GM21515 (cell line): ENCODE measurements around the gene LSM2.
"Not testable (repeated sequence)": the region's sequence is repeated elsewhere in the genome, so short reads cannot be mapped to it uniquely, and the experiment has no call there.

ENCODE experiments used
- ATAC-seq: cut with Tn5 transposase; IDR thresholded peaks from one replicate; pipeline ENCODE4 v1.9.1; 2021; ENCODE audit not compliant: unreplicated experiment

LSM2 gene

GRCh38 chr6:31806470-31807272 lies at the start of gene LSM2:
Gene LSM2, minus strand, starts transcription at chr6:31806966. Its CDS starts 209 bp downstream, at chr6:31806757.
- peak; percentile 86 for ATAC-seq

DNA sequence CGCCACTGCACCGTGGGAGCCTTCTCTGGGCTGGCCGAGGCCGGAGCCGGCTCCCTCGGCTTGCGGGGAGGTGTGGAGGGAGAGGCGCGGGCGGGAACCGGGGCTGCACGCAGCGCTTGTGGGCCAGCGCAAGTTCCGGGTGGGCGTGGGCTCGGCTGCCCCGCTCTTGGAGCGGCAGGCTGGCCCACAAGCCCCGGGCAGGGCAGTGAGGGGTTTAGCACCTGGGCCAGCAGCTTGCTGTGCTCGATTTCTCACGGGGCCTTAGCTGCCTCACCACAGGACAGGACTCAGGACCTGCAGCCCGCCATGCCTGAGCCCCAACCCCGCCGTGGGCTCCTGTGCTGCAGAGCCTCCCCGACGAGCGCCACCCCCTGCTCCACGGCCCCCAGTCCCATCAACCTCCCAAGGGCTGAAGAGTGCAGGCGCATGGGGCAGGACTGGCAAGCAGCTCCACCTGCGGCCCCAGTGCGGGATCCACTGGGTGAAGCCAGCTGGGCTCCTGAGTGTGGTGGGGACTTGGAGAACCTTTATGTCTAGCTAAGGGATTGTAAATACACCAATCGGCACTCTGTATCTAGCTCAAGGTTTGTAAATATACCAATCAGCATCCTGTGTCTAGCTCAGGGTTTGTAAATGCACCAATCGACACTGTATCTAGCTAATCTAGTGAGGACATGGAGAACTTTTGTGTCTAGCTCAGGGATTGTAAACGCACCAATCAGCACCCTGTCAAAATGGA lies 45.4 kb upstream of the LSM2 start:
- ATAC-seq: not testable (repeated sequence)

GRCh38 chr6:31851485-31851832 lies 44.7 kb upstream of the LSM2 start:
- no peak for ATAC-seq

- ATAC-seq: no peak
Observed at GRCh38 chr6:31850765-31851484, 44.2 kb upstream of the LSM2 start.

- no peak for ATAC-seq
Observed at GRCh38 chr6:31847276-31847978, 40.7 kb upstream of the LSM2 start.

DNA sequence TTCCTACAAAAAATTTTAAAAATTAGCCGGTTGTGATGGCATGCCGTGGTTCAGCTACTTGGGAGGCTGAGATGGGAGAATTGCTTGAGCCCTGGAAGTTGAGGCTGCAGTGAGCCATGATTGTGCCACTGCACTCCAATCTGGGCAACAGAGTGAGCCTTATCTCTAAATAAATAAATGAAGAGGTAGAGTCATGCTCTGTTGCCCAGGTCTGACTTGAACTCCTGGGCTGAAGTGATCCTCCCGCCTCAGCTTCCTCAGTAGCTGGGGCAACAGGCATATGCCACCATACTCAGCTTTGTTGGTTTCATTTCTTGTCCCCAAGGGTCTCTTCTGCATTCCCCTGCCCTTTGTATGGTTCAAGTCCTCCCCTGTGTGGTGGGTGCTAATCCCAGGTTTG lies 37.7 kb upstream of the LSM2 start:
- ATAC-seq: no peak

- no peak for ATAC-seq
Observed at GRCh38 chr6:31842053-31842452, 35.3 kb upstream of the LSM2 start.

- ATAC-seq: not testable (repeated sequence)
Observed at GRCh38 chr6:31839779-31840126, 33.0 kb upstream of the LSM2 start.

GRCh38 chr6:31838968-31839367 lies 32.2 kb upstream of the LSM2 start:
- ATAC-seq: no peak

DNA sequence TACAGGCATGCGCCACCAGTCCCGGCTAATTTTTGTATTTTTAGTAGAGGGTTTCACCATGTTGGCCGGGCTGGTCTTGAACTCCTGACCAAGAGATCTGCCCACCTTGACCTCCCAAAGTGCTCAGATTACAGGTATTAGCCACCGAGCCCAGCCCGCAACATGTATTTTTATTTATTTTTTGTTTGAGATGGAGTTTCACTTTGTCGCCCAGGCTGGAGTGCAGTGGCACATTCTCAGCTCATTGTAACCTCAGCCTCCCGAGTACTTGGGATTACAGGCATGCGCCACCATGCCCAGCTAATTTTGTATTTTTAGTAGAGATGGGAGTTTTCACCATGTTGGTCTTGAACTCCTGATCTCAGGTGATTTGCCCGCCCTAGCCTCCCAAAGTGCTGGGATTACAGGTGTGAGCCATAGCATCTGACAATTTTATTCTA lies 31.4 kb upstream of the LSM2 start:
- not testable (repeated sequence) for ATAC-seq

GRCh38 chr6:31837369-31838113 lies 30.8 kb upstream of the LSM2 start:
- no peak for ATAC-seq

GRCh38 chr6:31836474-31837368 lies 30.0 kb upstream of the LSM2 start:
- ATAC-seq: no peak

DNA sequence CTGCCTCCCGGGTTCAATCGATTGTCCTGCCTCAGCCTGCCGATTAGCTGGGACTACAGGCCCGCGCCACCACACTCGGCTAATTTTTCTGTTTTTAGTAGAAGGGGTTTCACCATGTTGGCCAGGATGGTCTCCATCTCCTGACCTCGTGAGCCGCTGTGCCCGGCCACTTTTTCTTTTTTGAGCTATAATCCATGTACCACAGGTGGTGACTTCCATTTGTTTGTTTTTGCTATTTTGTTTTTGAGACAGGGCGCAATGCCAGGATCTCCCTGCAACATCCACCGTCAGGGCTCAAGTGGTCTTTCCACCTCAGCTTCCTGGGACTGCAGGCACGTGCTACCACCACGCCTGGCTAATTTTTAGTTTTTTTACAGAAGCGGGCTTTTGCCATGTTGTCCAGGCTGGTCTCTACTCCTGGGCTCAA lies 29.3 kb upstream of the LSM2 start:
- no peak for ATAC-seq

DNA sequence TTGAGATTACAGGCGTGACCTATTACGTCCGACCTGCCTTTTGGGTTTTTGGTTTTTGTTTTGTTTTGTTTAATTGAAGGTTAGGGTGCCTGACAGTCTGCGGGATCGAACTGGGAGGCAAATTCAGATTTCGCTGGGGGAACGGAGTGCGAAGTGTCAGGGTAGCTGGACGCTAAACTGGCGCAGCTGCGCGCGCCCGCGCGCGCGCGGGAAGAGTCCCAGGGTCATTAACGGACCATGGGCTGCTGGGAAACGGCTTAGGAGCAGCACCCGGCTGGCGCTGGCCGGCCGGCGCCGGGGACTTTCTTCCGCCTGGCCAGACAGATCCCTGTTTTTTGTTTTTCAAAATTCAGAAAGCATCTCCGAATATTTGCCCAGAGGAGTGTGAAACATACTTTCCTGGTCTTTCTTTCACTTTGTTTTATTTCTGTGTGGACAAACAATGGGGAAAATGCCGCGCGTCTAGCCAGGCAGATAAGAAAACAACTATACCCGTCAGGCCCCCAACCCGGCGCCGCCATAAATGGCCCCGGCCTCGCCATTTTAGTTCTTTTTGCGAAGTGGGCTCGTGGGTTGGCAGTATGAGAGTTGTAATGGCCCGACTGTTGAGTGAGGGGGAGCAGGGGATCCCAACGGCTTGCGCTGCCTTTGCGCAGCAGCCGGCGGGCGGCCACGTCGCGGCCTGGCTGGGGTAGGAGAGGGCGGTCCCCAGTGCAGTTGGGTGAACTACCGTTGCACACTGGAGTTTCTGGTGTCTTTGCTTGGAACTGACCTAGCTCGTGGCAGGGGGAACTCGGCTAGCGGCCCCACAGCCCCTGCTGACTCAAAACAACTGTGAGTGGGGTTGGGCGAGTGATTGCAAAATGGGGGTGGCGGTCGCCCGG lies 27.8 kb upstream of the LSM2 start:
- peak; percentile 43 for ATAC-seq

- no peak for ATAC-seq
Observed at GRCh38 chr6:31831350-31832215, 24.8 kb upstream of the LSM2 start.

GRCh38 chr6:31830886-31831335 lies 24.1 kb upstream of the LSM2 start:
- no peak for ATAC-seq

DNA sequence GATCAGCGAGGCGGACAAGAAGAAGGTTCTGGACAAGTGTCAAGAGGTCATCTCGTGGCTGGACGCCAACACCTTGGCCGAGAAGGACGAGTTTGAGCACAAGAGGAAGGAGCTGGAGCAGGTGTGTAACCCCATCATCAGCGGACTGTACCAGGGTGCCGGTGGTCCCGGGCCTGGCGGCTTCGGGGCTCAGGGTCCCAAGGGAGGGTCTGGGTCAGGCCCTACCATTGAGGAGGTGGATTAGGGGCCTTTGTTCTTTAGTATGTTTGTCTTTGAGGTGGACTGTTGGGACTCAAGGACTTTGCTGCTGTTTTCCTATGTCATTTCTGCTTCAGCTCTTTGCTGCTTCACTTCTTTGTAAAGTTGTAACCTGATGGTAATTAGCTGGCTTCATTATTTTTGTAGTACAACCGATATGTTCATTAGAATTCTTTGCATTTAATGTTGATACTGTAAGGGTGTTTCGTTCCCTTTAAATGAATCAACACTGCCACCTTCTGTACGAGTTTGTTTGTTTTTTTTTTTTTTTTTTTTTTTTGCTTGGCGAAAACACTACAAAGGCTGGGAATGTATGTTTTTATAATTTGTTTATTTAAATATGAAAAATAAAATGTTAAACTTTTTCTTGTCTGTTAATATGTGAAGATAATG lies 23.0 kb upstream of the LSM2 start:
- ATAC-seq: no peak
